SK-N-SH treated with all-trans-retinoic acid at 6 μM for 48 hours (cell line): Measurements from ENCODE around the gene SLC35A2.

Experiments used
- ATAC-seq: fragments of 200-7000 bp; cut with Tn5 transposase; 3 replicates; pipeline ENCODE4 v1.9.1; 2020; ENCODE audit warnings: mild to moderate bottlenecking, moderate library complexity
- BACH2 ChIP-seq: fragments of 250-450 bp; sonication (Bioruptor Pico); IDR thresholded peaks from 2 replicates; pipeline ENCODE4 v1.9.0; 2021; ENCODE audit warnings: mild to moderate bottlenecking, borderline replicate concordance
- CREB5 ChIP-seq: fragments of 250-450 bp; sonication (Bioruptor Pico); IDR thresholded peaks from 2 replicates; pipeline ENCODE4 v1.5.1; 2020; ENCODE audit warnings: low read depth, mild to moderate bottlenecking, moderate library complexity
- CSRNP3 ChIP-seq: fragments of 250-450 bp; sonication (Bioruptor Pico); IDR thresholded peaks from 2 replicates; pipeline ENCODE4 v1.5.1; 2021; ENCODE audit warnings: mild to moderate bottlenecking, moderate library complexity
- ESRRG ChIP-seq: fragments of 250-450 bp; sonication (Bioruptor Pico); IDR thresholded peaks from 2 replicates; pipeline ENCODE4 v1.6.1; 2021; ENCODE audit warnings: mild to moderate bottlenecking
- GLIS3 ChIP-seq: fragments of 250-450 bp; sonication (Bioruptor Pico); IDR thresholded peaks from 2 replicates; pipeline ENCODE4 v1.5.0; 2020; ENCODE audit warnings: mild to moderate bottlenecking, moderate library complexity
- ISL1 ChIP-seq: fragments of 250-450 bp; sonication (Bioruptor Pico); IDR thresholded peaks from 2 replicates; pipeline ENCODE4 v2.1.2; 2022; ENCODE audit warnings: mild to moderate bottlenecking, moderate library complexity
- PATZ1 ChIP-seq: fragments of 250-450 bp; sonication (Bioruptor Pico); IDR thresholded peaks from 2 replicates; pipeline ENCODE4 v1.8.0; 2020; ENCODE audit warnings: mild to moderate bottlenecking, moderate library complexity, borderline replicate concordance
- POU6F1 ChIP-seq: fragments of 250-450 bp; sonication (Bioruptor Pico); IDR thresholded peaks from 2 replicates; pipeline ENCODE4 v1.8.0; 2021; ENCODE audit warnings: low read depth, mild to moderate bottlenecking, moderate library complexity, borderline replicate concordance
- PPARA ChIP-seq: fragments of 250-450 bp; sonication (Bioruptor Pico); IDR thresholded peaks from 2 replicates; pipeline ENCODE4 v1.5.0; 2020; ENCODE audit warnings: mild to moderate bottlenecking, borderline replicate concordance
- SNAI2 ChIP-seq: fragments of 250-450 bp; sonication (Bioruptor Pico); IDR thresholded peaks from 2 replicates; pipeline ENCODE4 v1.5.0; 2020; ENCODE audit warnings: mild to moderate bottlenecking, moderate library complexity
- TCF4 ChIP-seq: fragments of 250-450 bp; sonication (Bioruptor Pico); IDR thresholded peaks from 2 replicates; pipeline ENCODE4 v1.8.0; 2021; ENCODE audit warnings: mild to moderate bottlenecking, moderate library complexity, borderline replicate concordance
- TSHZ2 ChIP-seq: fragments of 250-450 bp; sonication (Bioruptor Pico); IDR thresholded peaks from 2 replicates; pipeline ENCODE4 v1.5.0; 2020; ENCODE audit warnings: mild to moderate bottlenecking, moderate library complexity
- ZC3H10 ChIP-seq: fragments of 250-450 bp; sonication (Bioruptor Pico); IDR thresholded peaks from 2 replicates; pipeline ENCODE4 v1.5.1; 2021; ENCODE audit warnings: mild to moderate bottlenecking, moderate library complexity
- ZFP30 ChIP-seq: fragments of 450-650 bp; formaldehyde crosslinking; IDR thresholded peaks from 2 replicates; pipeline ENCODE4 v1.5.0; 2022; ENCODE audit warnings: mild to moderate bottlenecking, moderate library complexity
- ZNF70 ChIP-seq: fragments of 450-650 bp; formaldehyde crosslinking; IDR thresholded peaks from 2 replicates; pipeline ENCODE4 v1.5.0; 2020; ENCODE audit warnings: mild to moderate bottlenecking, moderate library complexity
- ZNF8 ChIP-seq: fragments of 450-650 bp; formaldehyde crosslinking; IDR thresholded peaks from 2 replicates; pipeline ENCODE4 v1.5.0; 2020; ENCODE audit warnings: mild to moderate bottlenecking, moderate library complexity

SLC35A2 gene

GRCh38 chrX:48938721-48939425 lies 27.4 kb upstream of the SLC35A2 start:
- no peak for ATAC-seq

GRCh38 chrX:48937054-48937907 lies 25.8 kb upstream of the SLC35A2 start:
- no peak for TF ChIP-seq ZC3H10 (CRISPR knock-in tag)
- TF ChIP-seq ESRRG (CRISPR knock-in tag): no peak
- TF ChIP-seq, all 23 proteins: peak for 0
- no peak for ATAC-seq

More at GRCh38 chrX:48938721-48939425, 27.4 kb upstream of the SLC35A2 start:
- no peak for TF ChIP-seq TSHZ2 (CRISPR knock-in tag)
- no peak for TF ChIP-seq SNAI2 (CRISPR knock-in tag)
- TF ChIP-seq PATZ1 (CRISPR knock-in tag): no peak
- TF ChIP-seq CSRNP3 (CRISPR knock-in tag): no peak
- no peak for TF ChIP-seq ZNF70 (CRISPR knock-in tag)
- TF ChIP-seq GLIS3 (CRISPR knock-in tag): no peak
- TF ChIP-seq TCF4: no peak
- TF ChIP-seq PPARA (CRISPR knock-in tag): no peak
- no peak for TF ChIP-seq BACH2
- no peak for TF ChIP-seq ZNF8
- TF ChIP-seq ESRRG (CRISPR knock-in tag): no peak
- TF ChIP-seq ZC3H10 (CRISPR knock-in tag): no peak
- TF ChIP-seq, all 23 proteins: peak for 0

- no peak for ATAC-seq
These were observed 25.1 kb upstream of the SLC35A2 start for GRCh38 chrX:48936429-48937053.

More at GRCh38 chrX:48936429-48937053, 25.1 kb upstream of the SLC35A2 start:
- TF ChIP-seq POU6F1 (CRISPR knock-in tag) (no peak), TCF4 (no peak), ISL1 (no peak), ESRRG (CRISPR knock-in tag) (no peak), ZFP30 (CRISPR knock-in tag) (no peak), ZNF70 (CRISPR knock-in tag) (no peak), CREB5 (CRISPR knock-in tag) (no peak), ZC3H10 (CRISPR knock-in tag) (no peak)
